ENCODE data around the gene SHF. TPM values are rescaled to one million over a fixed set of nuclear protein-coding genes. Genes with fewer than 3 reads are reported as not detected.

Gene SHF
- total and polyA plus RNA-seq, 8 donors: 5.5 to 44.9 (median 37.3) TPM

GRCh38 chr15:45123397-45123796 lies 64.4 kb downstream of the SHF start:
- Histone ChIP-seq H3K4me1 (peaks cover 0 to 6% of the 10 kb centered on the region in 2 donors), H3K4me3 (no peak overlapping the region), H3K36me3 (no peaks in the 10 kb centered on the region), H3K27ac (no peak overlapping the region), H3K9me3 (no peaks in the 10 kb centered on the region), H3K27me3 (peaks cover 3 to 51% of the 10 kb centered on the region in 2 donors)
- peak in 1 of 4 donors; percentile 47 for DNase-seq
- ATAC-seq: peak; percentile 75
- TF ChIP-seq, protein P1, sequence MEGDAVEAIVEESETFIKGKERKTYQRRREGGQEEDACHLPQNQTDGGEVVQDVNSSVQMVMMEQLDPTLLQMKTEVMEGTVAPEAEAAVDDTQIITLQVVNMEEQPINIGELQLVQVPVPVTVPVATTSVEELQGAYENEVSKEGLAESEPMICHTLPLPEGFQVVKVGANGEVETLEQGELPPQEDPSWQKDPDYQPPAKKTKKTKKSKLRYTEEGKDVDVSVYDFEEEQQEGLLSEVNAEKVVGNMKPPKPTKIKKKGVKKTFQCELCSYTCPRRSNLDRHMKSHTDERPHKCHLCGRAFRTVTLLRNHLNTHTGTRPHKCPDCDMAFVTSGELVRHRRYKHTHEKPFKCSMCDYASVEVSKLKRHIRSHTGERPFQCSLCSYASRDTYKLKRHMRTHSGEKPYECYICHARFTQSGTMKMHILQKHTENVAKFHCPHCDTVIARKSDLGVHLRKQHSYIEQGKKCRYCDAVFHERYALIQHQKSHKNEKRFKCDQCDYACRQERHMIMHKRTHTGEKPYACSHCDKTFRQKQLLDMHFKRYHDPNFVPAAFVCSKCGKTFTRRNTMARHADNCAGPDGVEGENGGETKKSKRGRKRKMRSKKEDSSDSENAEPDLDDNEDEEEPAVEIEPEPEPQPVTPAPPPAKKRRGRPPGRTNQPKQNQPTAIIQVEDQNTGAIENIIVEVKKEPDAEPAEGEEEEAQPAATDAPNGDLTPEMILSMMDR (IDR thresholded peaks at IDR 0.05): no peak
- intact Hi-C loops (cut with DNase I): no loop called here

- intact Hi-C loops (cut with DNase I): no loop called here
- Histone ChIP-seq H3K4me3 (no peak overlapping the region), H3K4me1 (peaks cover 2 to 12% of the 10 kb centered on the region in 2 donors), H3K36me3 (no peaks in the 10 kb centered on the region), H3K27ac (no peak overlapping the region), H3K27me3 (peaks cover 3 to 50% of the 10 kb centered on the region in 2 donors), H3K9me3 (no peaks in the 10 kb centered on the region)
- ATAC-seq (no peak), DNase-seq (no peak)
- TF ChIP-seq, protein P1 (IDR thresholded peaks at IDR 0.05): no peak
These were observed 65.0 kb downstream of the SHF start for GRCh38 chr15:45122719-45123118.

GRCh38 chr15:45121706-45122417 lies 65.9 kb downstream of the SHF start:
- Histone ChIP-seq H3K4me1 (peaks cover 6 to 21% of the 10 kb centered on the region in 2 donors), H3K27ac (no peak overlapping the region), H3K36me3 (no peaks in the 10 kb centered on the region), H3K27me3 (peaks cover 11 to 51% of the 10 kb centered on the region in 2 donors), H3K9me3 (no peaks in the 10 kb centered on the region), H3K4me3 (no peak overlapping the region)
- ATAC-seq (peak; percentile 7), DNase-seq (no peak)
- intact Hi-C loops (cut with DNase I): no loop called here
- TF ChIP-seq, protein P1 (IDR thresholded peaks at IDR 0.05): no peak

DNA sequence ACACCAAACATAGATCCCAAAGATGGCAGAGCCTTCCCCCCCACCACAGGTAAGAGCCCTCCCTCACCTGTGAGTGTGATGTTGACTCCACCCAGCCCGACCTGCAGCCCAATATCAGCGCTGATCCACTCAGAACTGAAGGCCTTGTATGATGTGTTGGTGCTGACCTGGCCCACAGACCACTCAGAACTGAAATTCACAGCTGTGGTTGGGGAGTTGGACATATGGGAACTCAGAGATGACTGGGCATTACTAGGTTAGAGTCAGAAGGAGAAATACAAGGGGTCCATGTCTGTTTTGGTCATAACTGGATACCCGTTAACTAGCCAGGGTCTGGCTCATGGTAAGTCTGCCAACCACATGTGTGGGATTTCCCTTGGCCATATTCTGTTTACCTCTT lies 66.7 kb downstream of the SHF start:
- TF ChIP-seq, protein P1 (IDR thresholded peaks at IDR 0.05): no peak
- Histone ChIP-seq H3K36me3 (no peaks in the 10 kb centered on the region), H3K4me1 (peaks cover 11 to 29% of the 10 kb centered on the region in 2 donors), H3K9me3 (no peaks in the 10 kb centered on the region), H3K27ac (no peak overlapping the region), H3K4me3 (no peak overlapping the region), H3K27me3 (peaks cover 20 to 57% of the 10 kb centered on the region in 2 donors)
- intact Hi-C loops (cut with DNase I): no loop called here
- ATAC-seq (no peak), DNase-seq (peak in 1 of 4 donors; percentile 28)

DNA sequence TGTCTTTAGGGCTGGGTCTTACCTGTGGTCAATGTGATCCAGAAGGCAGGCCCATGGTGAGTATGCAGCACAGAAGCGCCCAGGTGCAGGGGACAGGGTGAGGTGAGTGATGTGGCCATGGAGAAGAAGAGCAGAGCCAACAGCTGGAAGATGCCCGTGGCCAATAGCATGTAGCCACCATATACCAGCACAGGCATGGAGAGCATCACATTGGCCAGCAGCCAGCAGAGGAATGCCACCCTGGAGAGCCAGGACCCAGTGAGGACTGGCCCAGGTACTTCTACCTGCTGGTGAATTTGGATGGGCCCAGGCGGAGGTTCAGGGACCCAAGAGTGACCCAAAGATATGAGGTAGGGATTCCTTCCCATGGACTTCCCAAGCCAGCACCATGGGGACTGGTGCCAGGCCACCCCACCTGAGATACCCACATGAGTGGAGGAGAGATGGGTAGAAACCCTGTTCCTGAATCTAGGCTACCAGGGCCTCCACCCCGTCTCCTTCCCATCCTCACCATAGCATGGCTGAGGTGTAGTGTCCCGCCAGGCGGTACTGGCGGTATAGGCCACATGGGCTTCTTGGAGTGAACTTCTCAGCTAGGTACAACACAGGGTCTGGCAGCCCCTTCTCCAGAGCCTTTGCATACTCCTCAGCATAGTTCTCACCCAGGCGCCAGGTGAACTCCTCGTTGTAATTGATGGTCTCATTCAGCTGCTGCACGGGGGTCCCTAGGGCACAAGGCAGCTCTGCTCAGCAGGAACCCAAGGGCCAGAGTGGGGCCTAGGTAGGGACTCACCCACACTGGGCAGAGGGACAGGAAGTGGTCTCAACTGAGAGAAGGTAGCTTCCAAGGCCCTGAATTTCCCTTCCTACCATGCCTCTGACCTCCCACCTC lies 67.4 kb downstream of the SHF start:
- H3K4me1 ChIP-seq: peaks cover 11 to 29% of the 10 kb centered on the region in 2 donors
- intact Hi-C loops (cut with DNase I): no loop called here
- TF ChIP-seq, protein P1 (IDR thresholded peaks at IDR 0.05): no peak
- H3K9me3 ChIP-seq: no peaks in the 10 kb centered on the region
- peaks cover 26 to 59% of the 10 kb centered on the region in 2 donors for H3K27me3 ChIP-seq
- no peak for DNase-seq
- H3K4me3 ChIP-seq: no peak overlapping the region
- no peaks in the 10 kb centered on the region for H3K36me3 ChIP-seq
- H3K27ac ChIP-seq: no peak overlapping the region
- no peak for ATAC-seq

Data from left lung (tissue), 10 donors.